Measurements from ENCODE around the gene CERCAM.
"Not testable (repeated sequence)": the region's sequence is repeated elsewhere in the genome, so short reads cannot be mapped to it uniquely, and the experiment has no call there.

The CERCAM gene

GRCh38 chr9:128393970-128394369 lies 26.7 kb upstream of the CERCAM start:
- DNase-seq, result no peak

- DNase-seq, result no peak
Measured at GRCh38 chr9:128394379-128395168, 26.1 kb upstream of the CERCAM start.

GRCh38 chr9:128396970-128397613 lies 23.6 kb upstream of the CERCAM start:
- DNase-seq, result peak; percentile 6

GRCh38 chr9:128397831-128398230 lies 22.8 kb upstream of the CERCAM start:
- no peak for DNase-seq

GRCh38 chr9:128399861-128400260 lies 20.8 kb upstream of the CERCAM start:
- DNase-seq, result no peak

DNA sequence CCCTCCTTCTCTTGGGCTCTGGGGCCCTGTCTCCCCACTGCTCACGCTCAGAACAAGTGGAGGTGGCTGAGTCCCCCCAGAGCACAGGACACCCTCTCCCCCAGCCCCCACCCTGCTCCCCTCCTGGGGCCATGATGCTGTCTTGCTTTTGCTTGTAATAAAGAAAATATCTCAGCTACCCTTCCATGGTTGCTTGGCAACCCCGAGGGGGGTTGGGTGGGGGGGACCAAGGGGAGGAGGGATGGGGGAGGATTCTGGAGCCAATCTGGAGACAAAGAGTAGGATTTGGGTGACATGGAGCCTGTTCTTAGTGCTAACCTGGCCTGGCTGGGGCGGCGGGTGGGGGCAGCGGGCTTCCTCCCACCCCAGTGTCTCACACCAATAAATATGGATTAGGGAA lies 16.1 kb upstream of the CERCAM start:
- DNase-seq, result no peak

GRCh38 chr9:128405077-128405779 lies 15.4 kb upstream of the CERCAM start:
- DNase-seq, result no peak

GRCh38 chr9:128405780-128406171 lies 14.9 kb upstream of the CERCAM start:
- DNase-seq, result no peak

DNA sequence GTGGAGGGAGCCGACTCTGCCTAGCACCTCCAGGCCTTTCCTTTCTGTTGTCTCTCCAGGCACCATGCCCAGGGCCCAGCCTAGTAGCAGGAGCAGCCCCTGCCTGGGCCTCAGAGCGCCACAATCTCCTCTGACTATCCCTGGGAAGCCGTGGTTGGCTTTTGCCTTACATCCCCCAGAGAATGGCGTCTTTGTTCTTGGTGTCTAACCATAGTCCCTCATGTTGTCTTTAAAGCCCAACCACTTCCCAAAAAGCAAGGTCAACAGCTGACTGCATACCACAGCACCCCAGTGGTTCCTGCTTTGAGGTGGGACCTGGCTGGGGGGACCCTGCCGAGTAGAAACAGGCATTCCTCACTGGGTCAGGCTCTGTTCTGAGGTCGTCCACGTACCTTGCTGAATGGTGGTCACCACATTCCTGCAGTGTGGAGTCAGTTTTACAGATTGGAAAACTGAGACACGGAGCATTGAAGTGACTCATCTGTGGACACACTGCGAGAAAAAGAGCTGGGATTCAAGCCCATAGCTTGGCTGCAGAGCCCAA lies 13.7 kb upstream of the CERCAM start:
- DNase-seq, result no peak

GRCh38 chr9:128408963-128409431 lies 11.7 kb upstream of the CERCAM start:
- DNase-seq, result no peak

GRCh38 chr9:128409450-128409849 lies 11.2 kb upstream of the CERCAM start:
- DNase-seq, result no peak

GRCh38 chr9:128409978-128410377 lies 10.7 kb upstream of the CERCAM start:
- peak; percentile 75 for DNase-seq

- DNase-seq, result no peak
Measured at GRCh38 chr9:128411364-128412119, 9.1 kb upstream of the CERCAM start.

DNA sequence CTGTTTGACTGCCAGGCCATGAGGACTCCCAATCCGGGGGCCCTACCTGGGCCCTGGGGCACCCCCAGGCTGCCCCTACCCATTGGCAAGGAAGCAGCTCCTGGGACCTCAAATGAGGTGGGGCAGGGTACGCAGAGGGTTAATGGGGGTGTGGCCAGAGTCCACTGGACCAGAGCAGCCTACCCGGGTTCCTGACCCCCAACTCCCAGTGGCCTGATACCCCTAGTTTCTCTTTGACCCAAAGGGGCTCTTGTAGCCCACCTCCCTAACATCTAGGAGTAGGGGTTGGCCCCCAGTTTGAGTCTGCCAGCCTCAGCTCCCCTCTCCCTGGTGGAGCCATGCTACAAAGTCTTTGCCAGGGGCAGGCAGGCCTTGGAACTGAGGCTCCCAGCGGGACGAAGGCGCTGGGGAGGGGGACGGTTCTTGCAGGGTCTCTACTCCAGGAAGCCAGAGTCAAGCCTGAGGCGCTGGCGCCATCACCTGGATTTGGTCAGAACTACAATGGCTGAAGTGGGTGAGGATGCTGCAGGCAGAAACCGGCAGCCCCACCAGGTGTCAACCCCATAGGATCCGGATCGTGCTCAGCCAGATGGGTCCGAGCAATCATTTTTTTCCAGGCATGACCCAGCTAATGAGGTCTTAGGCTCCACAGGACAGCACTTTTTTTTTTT lies 8.4 kb upstream of the CERCAM start:
- peak; percentile 69 for DNase-seq

- not testable (repeated sequence) for DNase-seq
Measured at GRCh38 chr9:128413728-128414127, 6.9 kb upstream of the CERCAM start.

DNA sequence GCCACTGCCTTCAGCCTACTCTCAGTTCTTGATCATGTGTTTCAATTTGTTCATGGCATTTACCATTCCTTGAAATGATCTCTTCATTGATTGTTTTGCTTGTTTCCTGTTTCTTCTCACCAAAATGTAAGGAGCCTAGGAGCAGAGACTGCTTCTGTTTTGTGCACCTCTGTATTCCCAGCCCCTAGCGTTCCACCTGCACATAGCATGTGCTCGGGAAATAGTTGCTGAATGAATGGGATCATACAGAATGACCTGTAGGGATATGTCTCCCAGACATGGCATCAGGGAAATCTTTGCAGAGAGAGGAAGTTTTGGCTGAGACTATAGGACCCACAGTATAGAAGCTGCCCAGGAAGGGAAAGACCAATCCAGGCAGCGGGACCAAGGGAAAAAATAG lies 6.2 kb upstream of the CERCAM start:
- no peak for DNase-seq

GRCh38 chr9:128415281-128415680 lies 5.4 kb upstream of the CERCAM start:
- DNase-seq, result no peak

DNA sequence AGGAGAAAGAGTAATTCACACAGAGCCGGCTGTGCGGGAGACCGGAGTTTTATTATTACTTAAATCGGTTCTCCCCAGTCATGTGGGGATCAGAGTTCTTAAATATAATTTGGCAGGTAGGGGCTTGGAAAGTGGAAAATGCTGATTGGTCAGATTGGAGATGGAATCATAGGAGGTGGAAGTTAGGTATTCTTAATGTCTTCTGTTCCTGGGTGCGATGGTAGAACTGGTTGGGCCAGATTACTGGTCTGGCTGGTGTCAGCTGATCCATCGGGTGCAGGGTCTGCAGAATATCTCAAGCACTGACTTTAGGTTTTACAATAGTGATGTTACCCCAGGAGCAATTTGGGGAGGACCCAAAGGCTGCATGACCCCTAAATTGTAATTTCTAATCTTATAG lies 4.6 kb upstream of the CERCAM start:
- DNase-seq, result no peak

GRCh38 chr9:128416432-128417019 lies 4.1 kb upstream of the CERCAM start:
- DNase-seq, result no peak

DNA sequence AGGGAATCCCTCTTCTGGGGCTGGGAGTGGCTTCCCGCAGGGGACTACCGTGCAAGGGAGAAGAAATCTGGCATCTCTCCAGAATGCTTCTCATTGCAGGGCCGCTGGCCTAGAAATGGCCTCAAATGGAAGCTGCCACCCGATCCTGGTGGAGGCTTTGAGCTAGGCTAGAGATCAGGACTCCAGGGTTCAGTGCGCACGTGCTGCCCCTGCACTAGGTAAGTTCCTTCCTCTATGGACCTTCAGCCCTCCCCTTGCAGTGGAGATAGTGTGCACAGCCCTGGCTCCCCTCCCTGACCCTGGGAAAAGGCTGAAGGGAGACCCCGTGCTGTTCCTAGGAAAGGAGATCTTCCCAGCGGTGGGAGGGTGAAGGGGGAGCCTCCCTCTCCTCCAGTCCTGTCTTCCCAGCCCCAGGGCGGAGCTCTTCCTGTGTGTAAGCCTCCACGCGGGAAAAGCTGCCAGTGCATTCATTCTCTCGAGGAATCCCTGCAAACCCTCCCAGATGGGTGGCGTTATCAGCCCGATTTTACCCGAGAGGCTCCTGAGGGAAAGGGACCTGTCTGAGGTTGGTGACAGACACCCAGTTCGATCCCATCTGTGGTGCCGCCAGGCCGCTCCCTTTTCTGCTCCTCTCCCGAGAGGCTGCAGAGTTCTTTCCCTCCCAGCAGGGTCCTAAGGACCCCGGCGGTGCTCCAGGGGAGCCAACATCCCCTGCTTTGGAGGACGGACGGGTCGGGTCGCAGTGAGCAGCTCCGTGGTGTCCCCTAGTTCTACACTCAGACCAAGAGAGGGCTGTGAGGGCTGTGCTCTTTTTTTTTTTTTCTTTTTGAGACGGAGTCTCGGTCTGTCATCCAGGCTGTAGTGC lies 1.4 kb upstream of the CERCAM start:
- DNase-seq, result no peak
